Testis (tissue), 2 donors: Measurements from ENCODE around the gene CORO1A.
"Not testable (repeated sequence)": the region's sequence is repeated elsewhere in the genome, so short reads cannot be mapped to it uniquely, and the experiment has no call there.

ENCODE experiments used
- POLR2A ChIP-seq: fragments of 450-650 bp; IDR thresholded peaks from one replicate; pipeline ENCODE4 v1.6.1; 2017; ENCODE audit warnings: antibody characterized with exemption, mild to moderate bottlenecking, moderate library complexity
- TF ChIP-seq, protein P1 (sequence below), 3 experiments: fragments of 450-650 bp in 2 of 3; fragments of 200-600 bp in 1 of 3; sonication (generic) in 1 of 3; IDR thresholded peaks; one replicate each; pipeline ENCODE4 v1.5.1; 2016 to 2019; ENCODE audit warnings: antibody characterized with exemption in 3 of 3, mild to moderate bottlenecking in 2 of 3, moderate library complexity in 1 of 3

DNA sequence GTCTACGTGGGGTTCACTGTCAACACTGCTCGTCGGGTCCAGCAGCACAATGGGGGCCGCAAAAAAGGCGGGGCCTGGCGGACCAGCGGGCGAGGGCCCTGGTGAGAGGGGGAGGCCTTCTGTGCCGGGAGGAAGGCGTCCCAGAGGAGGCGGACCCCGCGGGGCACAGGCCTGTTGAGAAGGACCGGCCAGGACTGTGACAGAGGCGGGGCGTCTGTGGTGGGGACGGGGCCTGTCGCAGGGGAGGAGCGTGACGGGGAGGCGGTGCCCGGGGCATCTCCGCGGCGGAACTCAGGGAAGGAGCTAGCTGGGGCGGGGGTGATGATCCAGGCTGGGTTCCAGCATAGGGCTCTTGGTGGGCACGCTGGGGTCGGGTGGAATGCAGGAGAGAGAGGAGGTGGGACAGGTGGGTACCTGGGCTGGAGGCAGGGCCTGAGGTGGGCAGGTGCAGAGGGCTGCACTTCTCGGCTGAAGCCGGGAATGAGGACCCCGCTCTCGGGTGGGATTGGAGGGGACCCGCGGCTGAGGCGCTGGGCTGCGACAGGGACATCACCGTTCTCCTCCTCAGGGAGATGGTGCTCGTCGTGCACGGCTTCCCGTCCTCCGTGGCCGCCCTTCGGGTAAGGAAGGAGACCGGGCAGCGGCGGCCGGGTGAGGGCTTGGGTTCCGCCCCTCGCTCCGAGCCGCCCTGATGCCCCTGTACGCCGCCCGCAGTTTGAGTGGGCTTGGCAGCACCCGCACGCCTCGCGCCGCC, 10.9 kb downstream of the CORO1A start:
- TF ChIP-seq POLR2A = not testable (repeated sequence)
- TF ChIP-seq, protein P1, sequence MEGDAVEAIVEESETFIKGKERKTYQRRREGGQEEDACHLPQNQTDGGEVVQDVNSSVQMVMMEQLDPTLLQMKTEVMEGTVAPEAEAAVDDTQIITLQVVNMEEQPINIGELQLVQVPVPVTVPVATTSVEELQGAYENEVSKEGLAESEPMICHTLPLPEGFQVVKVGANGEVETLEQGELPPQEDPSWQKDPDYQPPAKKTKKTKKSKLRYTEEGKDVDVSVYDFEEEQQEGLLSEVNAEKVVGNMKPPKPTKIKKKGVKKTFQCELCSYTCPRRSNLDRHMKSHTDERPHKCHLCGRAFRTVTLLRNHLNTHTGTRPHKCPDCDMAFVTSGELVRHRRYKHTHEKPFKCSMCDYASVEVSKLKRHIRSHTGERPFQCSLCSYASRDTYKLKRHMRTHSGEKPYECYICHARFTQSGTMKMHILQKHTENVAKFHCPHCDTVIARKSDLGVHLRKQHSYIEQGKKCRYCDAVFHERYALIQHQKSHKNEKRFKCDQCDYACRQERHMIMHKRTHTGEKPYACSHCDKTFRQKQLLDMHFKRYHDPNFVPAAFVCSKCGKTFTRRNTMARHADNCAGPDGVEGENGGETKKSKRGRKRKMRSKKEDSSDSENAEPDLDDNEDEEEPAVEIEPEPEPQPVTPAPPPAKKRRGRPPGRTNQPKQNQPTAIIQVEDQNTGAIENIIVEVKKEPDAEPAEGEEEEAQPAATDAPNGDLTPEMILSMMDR (IDR thresholded peaks at IDR 0.05) = not testable (repeated sequence)
